IPS-NIHi7 (cell line): ENCODE results near the gene TBCK.
"Not testable (repeated sequence)": the region's sequence is repeated elsewhere in the genome, so short reads cannot be mapped to it uniquely, and the experiment has no call there.

Experiments used
- DNase-seq: peaks from one replicate; pipeline ENCODE4 v3.0.0; 2012; ENCODE audit warnings: mixed read lengths; ENCODE audit errors: extremely low spot score

TBCK gene

DNA sequence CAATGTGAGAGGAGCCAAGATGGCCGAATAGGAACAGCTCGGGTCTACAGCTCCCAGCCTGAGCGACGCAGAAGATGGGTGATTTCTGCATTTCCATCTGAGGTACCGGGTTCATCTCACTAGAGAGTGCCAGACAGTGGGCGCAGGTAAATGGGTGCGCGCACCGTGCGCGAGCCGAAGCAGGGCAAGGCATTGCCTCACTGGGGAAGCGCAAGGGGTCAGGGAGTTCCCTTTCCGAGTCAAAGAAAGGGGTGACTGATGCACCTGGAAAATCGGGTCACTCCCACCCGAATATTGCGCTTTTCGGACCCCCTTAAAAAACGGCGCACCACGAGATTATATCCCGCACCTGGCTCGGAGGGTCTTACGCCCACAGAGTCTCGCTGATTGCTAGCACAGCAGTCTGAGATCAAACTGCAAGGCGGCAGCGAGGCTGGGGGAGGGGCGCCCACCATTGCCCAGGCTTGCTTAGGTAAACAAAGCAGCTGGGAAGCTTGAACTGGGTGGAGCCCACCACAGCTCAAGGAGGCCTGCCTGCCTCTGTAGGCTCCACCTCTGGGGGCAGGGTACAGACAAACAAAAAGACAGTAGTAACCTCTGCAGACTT, 196.0 kb downstream of the TBCK start:
- DNase-seq, result not testable (repeated sequence)

DNA sequence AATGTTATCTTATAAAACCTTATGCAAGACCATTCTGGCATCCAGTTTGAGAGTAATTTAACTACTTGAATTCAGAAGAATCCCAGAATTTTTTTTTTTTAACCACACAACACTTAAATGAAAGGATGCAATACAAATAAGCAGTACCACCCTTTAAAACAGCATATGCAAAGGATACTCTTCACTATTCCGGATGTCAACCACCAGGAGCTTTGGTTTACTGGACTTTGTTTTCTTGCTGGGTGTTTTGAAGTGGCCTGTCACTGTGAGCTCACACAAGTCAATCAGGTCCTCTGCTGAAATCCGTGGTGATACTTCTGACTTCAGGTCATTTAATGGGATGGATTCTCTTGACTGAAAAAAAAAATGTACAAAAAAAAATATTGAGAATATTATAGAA, 200.0 kb downstream of the TBCK start:
- DNase-seq, result no peak

DNA sequence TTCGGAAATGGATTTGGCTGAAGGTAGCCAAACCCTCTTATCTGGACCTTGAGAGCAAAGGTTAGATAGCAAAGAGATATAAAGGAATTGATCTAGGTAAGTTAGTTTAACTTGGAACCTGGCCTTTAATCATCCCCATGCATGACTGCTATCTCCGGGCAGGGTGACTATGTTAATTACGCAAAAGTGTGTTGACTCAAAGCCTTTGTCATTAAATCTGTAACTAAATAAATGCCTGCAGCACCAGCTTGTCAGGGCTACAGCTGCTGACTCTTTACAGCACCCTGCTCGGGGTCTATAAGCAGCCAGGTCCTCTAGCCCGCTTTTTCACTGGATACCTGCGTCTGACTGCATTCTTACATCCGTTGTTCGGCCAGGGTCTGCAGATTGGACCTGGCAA, 201.7 kb downstream of the TBCK start:
- DNase-seq, result no peak

- DNase-seq, result not testable (repeated sequence)
Observed at GRCh38 chr4:106111778-106112469, 204.1 kb downstream of the TBCK start.

DNA sequence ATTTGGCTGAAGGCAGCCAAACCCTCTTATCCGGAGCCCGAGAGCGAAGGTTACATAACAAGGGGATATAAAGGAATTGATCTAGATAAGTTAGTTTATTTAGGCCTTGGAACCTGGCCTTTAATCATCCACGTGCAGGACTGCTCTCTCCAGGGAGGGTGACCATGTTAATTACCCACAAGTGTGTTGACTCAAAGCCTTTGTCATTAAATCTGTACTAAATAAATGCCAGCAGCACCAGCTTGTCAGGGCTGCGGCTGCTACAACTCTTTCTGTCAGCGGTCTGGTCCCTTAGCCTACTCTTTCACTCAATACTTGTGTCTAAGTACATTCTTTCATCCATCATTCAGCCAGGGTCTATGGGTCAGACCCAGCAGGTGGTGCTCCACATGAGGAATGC, 206.1 kb downstream of the TBCK start:
- no peak for DNase-seq

GRCh38 chr4:106105697-106106096, 210.3 kb downstream of the TBCK start:
- no peak for DNase-seq

- no peak for DNase-seq
Observed at GRCh38 chr4:106104276-106104675, 211.7 kb downstream of the TBCK start.

DNA sequence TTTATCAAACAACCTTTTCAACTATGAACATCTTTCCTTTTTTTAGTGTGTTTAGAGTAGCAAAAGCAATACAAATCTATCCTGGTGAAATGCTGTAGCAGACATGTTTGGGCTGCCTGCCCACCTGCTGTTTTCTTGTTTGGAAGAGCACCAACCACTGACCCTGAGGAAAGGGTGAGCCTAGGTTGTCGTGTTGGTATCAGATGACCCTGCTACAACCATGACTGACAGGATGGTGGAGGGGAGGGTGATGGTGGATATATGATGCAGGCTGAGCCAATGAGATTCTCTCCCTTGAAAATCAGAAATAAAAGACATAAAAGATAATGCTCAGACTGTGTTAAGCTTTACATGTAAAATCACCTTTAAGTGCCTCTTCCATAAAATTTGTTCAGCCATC, 219.6 kb downstream of the TBCK start:
- DNase-seq, result peak; percentile 27

GRCh38 chr4:106095408-106095807, 220.6 kb downstream of the TBCK start:
- peak; percentile 10 for DNase-seq

DNA sequence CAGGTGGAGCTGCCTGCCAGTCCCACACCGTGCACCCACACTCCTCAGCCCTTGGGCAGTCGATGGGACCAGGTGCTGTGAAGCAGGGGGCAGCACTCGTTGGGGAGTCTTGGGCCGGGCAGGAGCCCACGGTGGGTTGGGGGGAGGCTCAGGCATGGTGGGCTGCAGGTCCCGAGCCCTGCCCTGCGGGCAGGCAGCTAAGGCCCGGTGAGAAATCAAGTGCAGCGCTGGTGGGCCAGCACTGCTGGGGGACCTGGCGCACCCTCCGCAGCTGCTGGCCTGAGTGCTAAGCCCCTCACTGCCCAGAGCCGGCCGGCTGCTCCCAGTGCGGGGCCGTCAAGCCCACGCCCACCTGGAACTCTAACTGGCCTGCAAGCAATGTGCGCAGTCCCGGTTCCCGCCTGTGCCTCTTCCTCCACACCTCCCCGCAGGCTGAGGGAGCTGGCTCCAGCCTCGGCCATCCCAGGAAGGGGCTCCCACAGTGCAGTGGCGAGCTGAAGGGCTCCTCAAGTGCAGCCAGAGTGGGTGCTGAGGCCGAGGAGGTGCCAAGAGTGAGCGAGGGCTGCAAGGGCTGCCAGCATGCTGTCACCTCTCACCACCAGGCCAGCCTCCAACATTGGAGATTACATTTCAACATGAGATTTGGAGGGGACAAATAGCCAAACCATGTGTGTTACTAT, 223.5 kb downstream of the TBCK start:
- no peak for DNase-seq

DNA sequence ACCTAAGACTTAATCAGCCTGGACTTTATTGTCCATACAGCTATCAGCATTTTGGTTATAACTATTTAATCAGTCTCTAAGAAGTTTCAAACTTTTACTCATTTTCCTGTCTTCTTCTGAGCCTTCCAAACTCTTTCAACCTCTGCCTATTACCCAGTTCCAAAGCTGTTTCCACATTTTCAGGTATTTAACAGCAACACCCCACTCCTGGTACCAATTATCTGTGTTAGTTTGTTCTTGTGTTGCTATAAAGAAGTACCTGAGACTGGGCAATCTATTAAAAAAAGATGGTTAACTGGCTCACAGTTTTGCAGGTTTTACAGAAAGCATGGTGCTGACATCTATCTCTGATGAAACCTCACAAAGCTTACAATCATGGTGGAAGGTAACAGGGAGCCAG, 225.2 kb downstream of the TBCK start:
- no peak for DNase-seq

- DNase-seq, result no peak
Observed at GRCh38 chr4:106083065-106083464, 232.9 kb downstream of the TBCK start.

GRCh38 chr4:106080376-106080775, 235.6 kb downstream of the TBCK start:
- no peak for DNase-seq

DNA sequence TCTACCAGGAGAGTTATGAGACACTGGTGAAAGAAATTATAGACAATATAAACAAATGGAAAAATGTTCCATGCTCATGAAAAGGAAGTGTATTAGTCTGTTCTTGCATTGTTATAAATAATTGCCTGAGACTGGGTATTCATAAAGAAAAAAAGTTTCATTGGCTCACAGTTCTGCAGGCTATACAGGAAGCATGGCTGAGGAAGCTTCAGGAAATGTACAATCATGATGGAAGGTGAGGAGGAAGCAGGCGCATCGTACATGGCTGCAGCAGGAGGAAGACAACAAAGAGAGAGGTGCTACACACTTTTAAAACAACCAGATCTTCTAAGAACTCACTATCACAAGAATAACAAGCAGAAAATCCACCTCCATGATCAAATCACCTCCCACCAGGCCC, 236.4 kb downstream of the TBCK start:
- no peak for DNase-seq

GRCh38 chr4:106065018-106065417, 251.0 kb downstream of the TBCK start:
- no peak for DNase-seq

DNA sequence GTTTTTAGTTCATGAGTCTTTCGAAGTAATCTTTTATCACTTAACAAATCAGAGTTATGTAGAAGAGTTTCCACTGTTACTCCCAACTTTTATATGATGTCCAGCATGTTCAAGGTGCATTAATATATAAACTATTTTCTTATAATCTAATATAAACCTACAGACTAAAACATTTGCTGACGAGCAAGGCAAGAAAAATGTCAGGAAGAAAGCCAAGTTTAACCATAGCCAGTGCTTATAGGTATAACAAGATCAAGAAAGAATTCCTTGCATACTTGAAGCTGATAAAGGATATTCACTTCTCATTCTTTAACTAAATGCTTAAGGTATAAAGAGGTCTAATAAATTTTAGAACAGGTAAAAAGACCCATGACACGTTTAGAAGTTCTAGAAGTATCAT, 253.0 kb downstream of the TBCK start:
- DNase-seq, result no peak

DNA sequence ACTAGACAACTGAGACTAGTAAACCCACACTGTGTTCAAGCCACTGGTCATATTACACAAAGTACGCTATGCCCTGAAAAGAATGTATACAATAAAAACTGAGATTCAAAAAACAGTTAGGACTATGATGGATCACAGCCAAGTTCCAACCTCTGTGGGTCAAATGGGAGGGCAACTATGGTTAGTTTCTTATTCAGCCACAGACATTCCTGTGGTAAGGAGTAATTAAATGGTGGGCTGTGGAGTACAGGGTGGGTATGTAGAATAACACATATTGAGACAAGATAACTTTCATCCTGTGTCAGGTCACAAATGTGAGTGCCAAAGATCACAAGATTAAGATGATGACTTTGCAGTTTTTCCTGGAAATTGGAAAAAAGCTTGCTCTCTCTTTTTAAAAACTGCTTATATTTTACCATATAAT, 253.5 kb downstream of the TBCK start:
- DNase-seq, result no peak

GRCh38 chr4:106058921-106059320, 257.1 kb downstream of the TBCK start:
- no peak for DNase-seq

GRCh38 chr4:106056914-106057313, 259.1 kb downstream of the TBCK start:
- DNase-seq, result peak; percentile 24

- DNase-seq, result no peak
Observed at GRCh38 chr4:106051514-106051913, 264.5 kb downstream of the TBCK start.

GRCh38 chr4:106049490-106049889, 266.5 kb downstream of the TBCK start:
- no peak for DNase-seq

DNA sequence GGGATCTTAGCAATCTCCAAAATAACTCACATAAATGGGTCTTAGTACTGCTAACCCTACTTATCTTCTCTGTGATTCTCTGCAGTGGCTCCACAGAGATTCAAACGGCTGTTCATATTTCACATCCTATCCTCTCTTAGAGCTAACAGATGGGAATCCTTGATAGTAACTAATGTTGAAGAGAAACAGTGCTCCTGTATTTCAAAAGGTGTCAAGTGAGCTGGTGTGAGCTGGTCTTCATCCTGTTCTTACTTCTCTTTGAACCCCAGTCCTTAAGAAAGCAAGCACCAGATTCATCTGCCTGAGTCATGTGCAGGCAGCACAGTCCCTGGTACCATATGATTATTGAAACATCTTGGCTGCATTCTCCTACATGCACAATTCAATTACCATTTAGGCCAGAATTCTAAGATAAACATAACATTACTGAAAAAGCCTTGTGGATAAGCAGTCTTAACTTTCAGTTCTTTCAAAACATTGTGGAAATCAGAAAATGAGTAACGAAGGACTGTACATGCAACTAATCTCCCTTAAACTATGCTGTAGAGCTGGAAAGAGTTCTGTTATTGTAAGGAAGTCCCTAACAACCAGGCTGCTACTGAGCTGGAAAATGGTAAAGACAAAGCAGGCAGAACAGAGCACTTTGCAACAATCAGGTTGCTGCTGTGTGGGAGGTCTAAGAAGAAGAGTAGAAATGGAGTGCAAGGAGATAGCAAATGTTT, 267.6 kb downstream of the TBCK start:
- no peak for DNase-seq

DNA sequence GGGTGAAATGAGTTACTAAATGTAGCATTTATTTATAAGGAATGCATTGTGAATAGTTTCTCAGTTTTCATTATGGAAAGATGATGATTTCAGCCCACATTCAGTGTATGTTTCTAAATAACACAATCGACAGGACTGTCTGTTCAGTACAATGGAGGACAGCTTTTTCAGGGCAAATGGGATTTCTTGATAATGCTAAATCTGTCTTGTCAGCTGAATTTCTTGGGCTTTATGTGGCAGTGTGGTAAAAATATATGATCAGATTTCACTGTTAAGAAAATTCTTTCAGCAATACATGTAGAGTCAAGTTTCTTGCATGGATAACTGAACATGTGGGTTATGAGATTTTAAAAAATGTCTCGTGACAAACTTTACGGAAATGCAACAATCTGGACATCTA, 269.9 kb downstream of the TBCK start:
- no peak for DNase-seq
